Osteoblast (primary cell): ENCODE results near the gene IBA57. TPM values are rescaled to one million over a fixed set of nuclear protein-coding genes. Genes with fewer than 3 reads are reported as not detected.

Source experiments
- DNase-seq: peaks from one replicate; pipeline ENCODE4 v3.0.0; 2011; ENCODE audit warnings: low spot score, mixed read lengths; ENCODE audit not compliant: insufficient read length; ENCODE audit errors: missing footprints
- H2AFZ ChIP-seq: 2 replicates; pipeline ENCODE4 v1.6.0; 2011; ENCODE audit warnings: mild to moderate bottlenecking, low read length
- H3K27ac ChIP-seq: 2 replicates; pipeline ENCODE4 v1.5.1; 2011; ENCODE audit warnings: mild to moderate bottlenecking, low read depth, low read length, moderate library complexity
- H3K27me3 ChIP-seq: 2 replicates; pipeline ENCODE4 v1.6.0; 2012; ENCODE audit warnings: mild to moderate bottlenecking, control low read depth, inconsistent platforms, low read length, moderate library complexity; ENCODE audit not compliant: insufficient read depth
- H3K36me3 ChIP-seq: 2 replicates; pipeline ENCODE4 v1.5.1; 2011; ENCODE audit warnings: mild to moderate bottlenecking, low read length, control low read depth, moderate library complexity; ENCODE audit not compliant: insufficient read depth
- H3K4me1 ChIP-seq: 2 replicates; pipeline ENCODE4 v1.5.1; 2011; ENCODE audit warnings: mild to moderate bottlenecking, low read length, control low read depth, moderate library complexity; ENCODE audit not compliant: insufficient read depth
- H3K4me2 ChIP-seq: 2 replicates; pipeline ENCODE4 v1.6.0; 2011; ENCODE audit warnings: mild to moderate bottlenecking, low read length; ENCODE audit not compliant: insufficient read depth
- H3K4me3 ChIP-seq: fragments of 200-600 bp; sonication (generic); 3 replicates; pipeline ENCODE4 v1.5.1; 2012; ENCODE audit warnings: mild to moderate bottlenecking, low read length, inconsistent platforms; ENCODE audit not compliant: insufficient read depth
- H3K79me2 ChIP-seq: 2 replicates; pipeline ENCODE4 v1.6.0; 2012; ENCODE audit warnings: mild to moderate bottlenecking, low read length, control low read depth, inconsistent platforms; ENCODE audit not compliant: insufficient read depth
- H3K9me3 ChIP-seq: 2 replicates; pipeline ENCODE4 v1.5.1; 2011; ENCODE audit warnings: low read depth, low read length, control low read depth
- H4K20me1 ChIP-seq: 2 replicates; pipeline ENCODE4 v1.6.0; 2012; ENCODE audit warnings: mild to moderate bottlenecking, low read length, control low read depth; ENCODE audit not compliant: insufficient read depth
- CTCF ChIP-seq: IDR thresholded peaks from 2 replicates; pipeline ENCODE4 v1.5.1; 2011; ENCODE audit warnings: mild to moderate bottlenecking, low read depth, low read length, moderate library complexity; ENCODE audit errors: extremely low read depth
- total RNA-seq: library from RNA; depleted of rRNA; stranded (reverse); fragments of >200 nt; gene quantifications from 2 replicates; pipeline ENCODE4 v1.2.3, GENCODE V29; 2012

Gene IBA57
- total RNA-seq, 1 donor = 4.7 TPM

GRCh38 chr1:228142155-228142691 is 23.4 kb upstream of the IBA57 start:
- H3K36me3 ChIP-seq = peaks cover 8% of the 10 kb centered on the region

GRCh38 chr1:228142701-228143136 is 22.9 kb upstream of the IBA57 start:
- Histone ChIP-seq H3K27me3 (peaks cover 3% of the 10 kb centered on the region), H3K27ac (peak overlapping the region; percentile 93), H3K9me3 (no peaks in the 10 kb centered on the region), H4K20me1 (peaks cover 58% of the 10 kb centered on the region), H3K4me3 (no peak overlapping the region), H3K4me2 (peak overlapping the region; percentile 98), H3K36me3 (peaks cover 8% of the 10 kb centered on the region), H2AFZ (no peak overlapping the region), H3K4me1 (peaks cover 20% of the 10 kb centered on the region), H3K79me2 (peaks cover 73% of the 10 kb centered on the region)
- TF ChIP-seq CTCF = no peak
- peak; percentile 43 for DNase-seq

More at GRCh38 chr1:228142155-228142691, 23.4 kb upstream of the IBA57 start:
- peaks cover 58% of the 10 kb centered on the region for H4K20me1 ChIP-seq
- no peak for TF ChIP-seq CTCF
- H3K4me2 ChIP-seq = peak overlapping the region; percentile 98
- H2AFZ ChIP-seq = no peak overlapping the region
- DNase-seq = no peak
- H3K9me3 ChIP-seq = no peaks in the 10 kb centered on the region
- peaks cover 20% of the 10 kb centered on the region for H3K4me1 ChIP-seq
- peaks cover 4% of the 10 kb centered on the region for H3K27me3 ChIP-seq
- peak overlapping the region; percentile 93 for H3K27ac ChIP-seq
- H3K4me3 ChIP-seq = peak overlapping the region; percentile 80
- peaks cover 68% of the 10 kb centered on the region for H3K79me2 ChIP-seq

- no peak overlapping the region for H3K4me2 ChIP-seq
- H3K79me2 ChIP-seq = peaks cover 82% of the 10 kb centered on the region
- peaks cover 58% of the 10 kb centered on the region for H4K20me1 ChIP-seq
- no peaks in the 10 kb centered on the region for H3K9me3 ChIP-seq
- H2AFZ ChIP-seq = no peak overlapping the region
- peak; percentile 45 for DNase-seq
- no peaks in the 10 kb centered on the region for H3K27me3 ChIP-seq
- peaks cover 20% of the 10 kb centered on the region for H3K4me1 ChIP-seq
- H3K27ac ChIP-seq = peak overlapping the region; percentile 93
- TF ChIP-seq CTCF = no peak
- H3K4me3 ChIP-seq = no peak overlapping the region
- H3K36me3 ChIP-seq = peaks cover 8% of the 10 kb centered on the region
Observed at GRCh38 chr1:228143480-228144192, 22.0 kb upstream of the IBA57 start.
